Muscle layer of colon (tissue), 2 donors: ENCODE measurements around the gene TTLL11.
"Not testable (repeated sequence)": the region's sequence is repeated elsewhere in the genome, so short reads cannot be mapped to it uniquely, and the experiment has no call there.

Source experiments
- H3K27ac ChIP-seq: one replicate; pipeline ENCODE4 v1.7.0; 2013; ENCODE audit warnings: low read depth, mild to moderate bottlenecking, low read length, moderate library complexity
- H3K27me3 ChIP-seq, 2 donors: one replicate each; pipeline ENCODE4 v1.7.0; 2013; ENCODE audit warnings: low read length in 2 of 2, mild to moderate bottlenecking in 2 of 2; ENCODE audit not compliant: insufficient read depth in 2 of 2, control insufficient read depth in 1 of 2
- H3K36me3 ChIP-seq: one replicate; pipeline ENCODE4 v1.7.0; 2013; ENCODE audit warnings: mild to moderate bottlenecking, low read length; ENCODE audit not compliant: insufficient read depth
- H3K4me1 ChIP-seq: one replicate; pipeline ENCODE4 v1.7.0; 2013; ENCODE audit warnings: mild to moderate bottlenecking, low read length; ENCODE audit not compliant: insufficient read depth
- H3K4me3 ChIP-seq, 2 donors: one replicate each; pipeline ENCODE4 v1.7.0; 2013; ENCODE audit warnings: low read length in 2 of 2, low read depth in 1 of 2, mild to moderate bottlenecking in 1 of 2, moderate library complexity in 1 of 2
- H3K9ac ChIP-seq: one replicate; pipeline ENCODE4 v1.7.0; 2013; ENCODE audit warnings: low read length
- H3K9me3 ChIP-seq: one replicate; pipeline ENCODE4 v1.7.0; 2013; ENCODE audit warnings: mild to moderate bottlenecking, low read length
- donor health status: abdominal sarcoma.
- donor health status: Adenocarcinoma of cecum.

TTLL11 gene

DNA sequence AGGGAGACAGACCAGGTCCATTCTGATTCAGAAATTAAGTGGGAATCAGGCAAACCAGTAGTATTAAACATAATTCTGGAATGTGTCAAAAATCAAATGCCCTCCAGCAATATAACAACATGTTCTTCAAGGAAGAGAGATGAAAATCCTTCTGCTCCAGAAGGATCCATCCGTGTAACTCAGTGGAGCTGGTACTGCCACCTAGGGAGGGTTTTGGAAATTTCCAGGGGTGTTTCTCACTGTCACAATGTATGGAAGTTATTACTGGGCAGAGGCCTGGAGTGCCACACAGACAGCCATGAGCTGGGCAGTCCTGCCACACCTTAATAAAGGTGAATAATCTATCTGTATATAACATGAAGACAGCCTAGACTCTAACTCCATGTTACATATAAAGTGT lies 87.5 kb downstream of the TTLL11 start:
- H3K9ac ChIP-seq: no peak overlapping the region
- no peaks in the 10 kb centered on the region for H3K27me3 ChIP-seq
- H3K4me1 ChIP-seq: peaks cover 12% of the 10 kb centered on the region
- H3K9me3 ChIP-seq: no peaks in the 10 kb centered on the region
- H3K36me3 ChIP-seq: no peaks in the 10 kb centered on the region
- H3K27ac ChIP-seq: no peak overlapping the region
- H3K4me3 ChIP-seq: no peak overlapping the region

DNA sequence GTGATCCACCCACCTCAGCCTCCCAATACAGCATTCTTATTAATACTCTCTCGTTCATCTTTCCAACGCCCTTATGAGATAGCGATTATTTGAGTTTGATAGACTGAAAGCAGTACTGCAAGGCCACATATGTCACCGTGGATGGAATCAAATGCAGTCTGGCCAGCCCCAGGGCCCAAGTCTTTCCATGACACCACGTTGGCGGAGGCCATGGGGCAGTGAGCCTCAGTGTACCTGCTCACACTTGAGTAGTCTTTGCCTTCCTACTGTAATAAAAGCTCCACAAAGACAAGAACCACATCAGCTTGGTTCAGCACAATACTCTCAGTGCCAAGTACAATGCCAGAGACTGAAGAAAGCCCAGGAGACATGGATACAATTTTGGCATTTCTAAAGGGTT lies 88.5 kb downstream of the TTLL11 start:
- H3K27ac ChIP-seq: no peak overlapping the region
- no peaks in the 10 kb centered on the region for H3K27me3 ChIP-seq
- no peaks in the 10 kb centered on the region for H3K9me3 ChIP-seq
- H3K4me1 ChIP-seq: peaks cover 12% of the 10 kb centered on the region
- H3K36me3 ChIP-seq: no peaks in the 10 kb centered on the region
- no peak overlapping the region for H3K9ac ChIP-seq
- no peak overlapping the region for H3K4me3 ChIP-seq

DNA sequence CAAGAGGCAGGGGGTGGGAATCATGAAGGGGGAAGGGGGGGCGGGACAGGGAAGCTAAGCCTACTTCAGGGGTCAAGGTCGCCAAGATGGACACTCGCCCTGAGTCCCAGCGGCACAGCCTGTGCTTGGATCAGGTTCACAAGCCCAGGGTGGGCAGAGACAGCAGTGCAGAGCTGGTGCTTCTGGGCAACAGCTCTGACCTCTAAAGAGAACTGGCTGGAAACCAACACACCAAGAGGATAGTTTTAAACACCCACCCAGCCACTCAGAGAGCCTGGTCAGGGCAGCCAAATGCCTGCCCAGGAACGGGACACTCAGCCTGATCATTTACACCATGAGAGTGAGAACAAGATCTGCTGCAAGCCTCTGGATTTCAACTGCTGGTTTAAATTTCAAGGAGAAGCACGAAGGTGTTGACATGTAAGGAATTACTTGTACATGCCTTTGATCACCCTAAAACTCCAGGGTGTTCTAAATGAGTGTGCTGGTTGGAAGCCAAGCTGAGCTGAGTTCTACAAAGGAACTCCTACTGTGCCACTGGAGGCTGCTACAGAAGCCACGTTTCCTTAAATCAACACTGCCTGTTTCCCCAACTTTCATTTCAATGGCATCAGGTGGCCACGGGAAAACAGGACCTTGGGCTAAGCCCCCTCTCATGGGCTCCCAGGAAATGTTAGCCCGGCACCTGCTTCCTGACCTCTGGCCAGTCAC lies 91.5 kb downstream of the TTLL11 start:
- no peaks in the 10 kb centered on the region for H3K36me3 ChIP-seq
- peaks cover 24% of the 10 kb centered on the region for H3K4me1 ChIP-seq
- no peaks in the 10 kb centered on the region for H3K27me3 ChIP-seq
- H3K27ac ChIP-seq: no peak overlapping the region
- no peaks in the 10 kb centered on the region for H3K9me3 ChIP-seq
- no peak overlapping the region for H3K4me3 ChIP-seq
- H3K9ac ChIP-seq: no peak overlapping the region

DNA sequence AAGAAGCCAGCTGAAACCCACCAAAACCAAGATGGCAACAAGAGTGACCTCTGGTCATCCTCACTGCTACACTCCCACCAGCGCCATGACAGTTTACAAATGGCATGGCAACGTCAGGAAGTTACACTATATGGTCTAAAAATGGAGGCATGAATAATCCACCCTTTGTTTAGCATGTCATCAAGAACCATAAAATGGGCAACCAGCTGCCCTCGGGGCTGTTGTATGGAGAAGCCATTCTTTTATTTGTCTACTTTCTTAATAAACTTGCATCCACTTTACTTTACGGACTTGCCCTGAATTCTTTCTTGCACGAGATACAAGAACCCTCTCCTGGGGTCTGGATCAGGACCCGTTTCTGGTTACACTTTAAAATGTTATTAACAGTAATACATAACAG lies 92.6 kb downstream of the TTLL11 start:
- not testable (repeated sequence) for H3K4me3 ChIP-seq, H3K27me3 ChIP-seq, H3K9me3 ChIP-seq, H3K36me3 ChIP-seq, H3K9ac ChIP-seq, H3K27ac ChIP-seq
- peaks cover 24% of the 10 kb centered on the region for H3K4me1 ChIP-seq

DNA sequence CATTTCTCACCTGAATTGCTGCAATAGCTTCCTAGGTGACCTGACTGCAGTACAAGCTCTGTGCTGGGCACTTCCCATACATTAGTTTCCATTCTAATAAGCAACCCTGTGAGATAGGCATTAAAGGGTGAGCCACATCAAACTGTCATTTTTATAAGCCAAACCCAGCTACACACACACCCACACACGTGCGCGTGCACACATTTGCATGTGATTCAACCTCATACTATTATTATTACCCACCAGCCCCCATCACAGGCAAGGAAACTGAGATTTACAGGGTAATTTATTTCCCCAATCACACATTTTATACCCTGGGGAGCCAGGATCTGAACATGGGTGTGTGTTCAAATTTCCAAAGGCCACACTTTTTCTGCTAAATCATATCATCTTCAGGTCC lies 93.6 kb downstream of the TTLL11 start:
- Histone ChIP-seq H3K9ac (no peak overlapping the region), H3K27ac (no peak overlapping the region), H3K4me3 (no peak overlapping the region), H3K36me3 (no peaks in the 10 kb centered on the region), H3K27me3 (no peaks in the 10 kb centered on the region), H3K4me1 (peaks cover 24% of the 10 kb centered on the region), H3K9me3 (no peaks in the 10 kb centered on the region)

DNA sequence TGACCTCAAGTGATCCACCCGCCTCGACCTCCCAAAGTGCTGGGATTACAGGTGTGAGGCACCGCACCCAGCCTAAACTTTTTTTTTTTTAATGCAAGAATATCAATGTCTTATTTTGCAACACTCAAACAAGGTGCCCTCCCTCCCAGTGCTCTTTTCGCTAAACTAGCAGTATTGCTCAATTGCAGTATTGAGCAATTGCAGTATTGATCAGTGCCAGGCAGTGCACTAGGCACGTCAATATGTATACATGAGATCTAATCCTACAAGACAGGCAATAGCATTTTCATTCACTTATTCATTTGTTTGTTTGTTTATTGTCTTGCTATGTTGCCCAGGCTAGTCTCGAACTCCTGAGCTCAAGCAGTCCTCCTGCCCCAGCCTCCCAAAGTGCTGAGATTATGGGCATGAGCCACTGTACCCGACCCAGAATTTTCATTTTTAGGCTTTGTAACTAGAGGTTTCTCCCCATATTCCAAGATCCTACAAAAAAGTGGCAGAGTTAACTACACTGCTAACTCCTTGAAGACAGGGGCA lies 94.5 kb downstream of the TTLL11 start:
- Histone ChIP-seq H3K27me3 (no peaks in the 10 kb centered on the region), H3K9me3 (no peaks in the 10 kb centered on the region), H3K4me1 (peaks cover 24% of the 10 kb centered on the region), H3K4me3 (no peak overlapping the region), H3K36me3 (no peaks in the 10 kb centered on the region), H3K9ac (no peak overlapping the region), H3K27ac (no peak overlapping the region)

DNA sequence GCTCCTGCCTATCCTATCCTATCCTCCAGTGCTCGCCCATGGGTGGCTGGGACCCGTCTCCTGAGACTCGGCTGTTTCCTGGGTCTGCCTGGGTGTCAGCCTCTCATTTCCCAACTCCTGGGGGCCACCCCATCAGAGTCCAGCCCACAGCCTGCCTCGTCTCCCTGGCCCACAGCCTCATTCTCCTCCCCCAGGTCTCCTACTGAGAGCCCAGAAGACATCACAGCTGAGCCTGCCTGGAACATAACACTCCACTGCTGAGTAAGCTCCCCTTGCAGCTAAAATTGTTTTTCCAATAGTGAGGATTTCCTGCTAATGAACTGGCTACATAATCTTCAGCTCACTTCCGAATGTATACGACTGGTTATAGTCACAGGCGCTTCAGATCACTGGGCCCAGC lies 95.3 kb downstream of the TTLL11 start:
- Histone ChIP-seq H3K4me1 (peaks cover 24% of the 10 kb centered on the region), H3K9ac (no peak overlapping the region), H3K27me3 (no peaks in the 10 kb centered on the region), H3K4me3 (no peak overlapping the region), H3K36me3 (peaks cover 4% of the 10 kb centered on the region), H3K9me3 (no peaks in the 10 kb centered on the region), H3K27ac (no peak overlapping the region)

DNA sequence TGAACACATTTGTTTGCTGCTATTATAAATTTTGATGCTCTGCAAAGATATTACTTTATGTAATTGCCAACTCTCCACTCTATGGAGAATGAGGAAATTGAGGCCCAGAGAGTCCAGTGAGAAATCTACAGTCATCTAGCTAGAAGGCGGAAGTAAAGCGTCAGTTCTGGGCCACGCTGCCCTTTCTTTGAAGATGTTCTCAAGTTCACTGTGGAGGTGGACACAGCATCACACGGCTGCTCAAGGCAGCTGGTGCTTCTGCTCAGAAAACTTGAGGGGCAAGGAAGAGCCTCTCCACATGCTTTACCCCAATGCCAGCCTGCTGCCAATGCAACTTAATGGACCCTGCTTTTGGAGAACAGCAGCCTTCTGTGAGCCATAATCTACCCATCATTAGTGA lies 96.3 kb downstream of the TTLL11 start:
- no peak overlapping the region for H3K27ac ChIP-seq

DNA sequence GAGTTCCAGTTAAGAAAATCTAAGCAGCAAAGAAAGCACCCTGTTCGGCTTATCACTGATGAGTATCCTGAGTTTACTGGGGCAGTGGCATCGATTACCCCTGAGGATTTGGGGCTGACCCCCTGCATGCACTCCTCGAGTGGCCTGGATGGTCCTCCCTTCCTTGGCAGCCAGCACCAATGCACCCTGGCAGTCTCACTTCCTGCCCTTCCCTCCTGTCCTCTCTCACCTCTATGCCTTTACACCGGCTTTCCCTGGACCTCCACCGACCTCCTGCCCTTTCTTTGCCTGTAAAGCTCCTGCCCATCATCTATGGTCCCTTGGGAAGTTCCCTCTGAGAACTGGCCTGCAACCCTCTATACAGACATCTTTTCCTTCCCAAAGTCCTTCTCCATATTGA lies 97.1 kb downstream of the TTLL11 start:
- H3K4me3 ChIP-seq: no peak overlapping the region
- H3K27me3 ChIP-seq: no peaks in the 10 kb centered on the region
- H3K9me3 ChIP-seq: no peaks in the 10 kb centered on the region
- no peak overlapping the region for H3K9ac ChIP-seq
- peaks cover 13% of the 10 kb centered on the region for H3K4me1 ChIP-seq
- no peak overlapping the region for H3K27ac ChIP-seq
- peaks cover 4% of the 10 kb centered on the region for H3K36me3 ChIP-seq

More for the DNA sequence above, 96.3 kb downstream of the TTLL11 start:
- Histone ChIP-seq H3K4me3 (no peak overlapping the region), H3K4me1 (peaks cover 17% of the 10 kb centered on the region), H3K36me3 (peaks cover 4% of the 10 kb centered on the region), H3K9ac (no peak overlapping the region), H3K27me3 (no peaks in the 10 kb centered on the region), H3K9me3 (no peaks in the 10 kb centered on the region)

DNA sequence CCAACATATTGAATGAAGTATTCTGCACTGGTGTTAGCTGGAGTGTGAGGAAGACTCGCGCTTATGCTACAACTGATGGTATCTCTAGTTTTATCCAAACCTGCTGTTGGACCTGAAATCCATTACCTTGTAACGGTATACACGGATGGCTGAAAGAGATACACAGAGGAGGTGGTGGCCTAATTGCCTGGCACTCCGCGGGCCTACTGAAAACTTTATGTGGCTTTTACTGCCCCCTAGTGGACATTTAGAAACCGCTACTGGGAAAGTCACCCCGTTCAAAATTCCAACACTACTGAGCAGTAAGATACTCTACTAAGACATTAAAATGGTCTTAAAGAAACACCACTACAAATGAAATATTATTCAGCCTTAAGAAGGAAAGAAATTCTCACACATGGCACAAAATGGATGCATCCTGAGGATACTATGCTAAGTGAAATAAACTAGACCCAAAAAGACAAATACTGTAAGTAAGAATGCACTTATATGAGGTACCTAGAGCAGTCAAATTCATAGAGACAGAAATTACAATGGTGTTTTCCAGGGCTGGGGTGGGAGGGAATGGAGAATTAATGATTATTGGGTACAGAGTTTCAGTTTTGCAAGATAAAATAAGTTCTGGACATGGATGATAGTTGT lies 100.4 kb downstream of the TTLL11 start:
- Histone ChIP-seq H3K4me1 (peaks cover 8% of the 10 kb centered on the region), H3K36me3 (peaks cover 13% of the 10 kb centered on the region), H3K27me3 (no peaks in the 10 kb centered on the region), H3K9me3 (no peaks in the 10 kb centered on the region), H3K27ac (no peak overlapping the region), H3K4me3 (no peak overlapping the region), H3K9ac (no peak overlapping the region)

DNA sequence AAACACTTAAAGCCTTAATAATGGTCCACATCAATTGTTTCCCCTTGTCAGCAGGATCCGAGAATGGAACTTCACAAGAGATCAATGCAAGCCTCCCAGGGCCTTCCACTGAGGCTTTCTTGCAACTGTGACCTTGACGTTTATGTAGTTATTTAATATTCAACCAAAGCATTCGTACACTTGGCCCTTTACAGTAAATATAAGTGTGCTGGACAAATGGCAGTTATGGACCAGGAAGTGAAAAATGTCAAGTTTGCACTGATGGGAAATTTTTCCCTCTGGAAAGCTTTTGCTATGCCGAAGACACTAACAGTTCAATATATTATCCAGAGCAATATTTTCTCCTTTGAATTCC lies 101.8 kb downstream of the TTLL11 start:
- Histone ChIP-seq H3K27ac (no peak overlapping the region), H3K9me3 (no peaks in the 10 kb centered on the region), H3K9ac (no peak overlapping the region), H3K4me1 (no peaks in the 10 kb centered on the region), H3K36me3 (peaks cover 13% of the 10 kb centered on the region), H3K27me3 (no peaks in the 10 kb centered on the region), H3K4me3 (no peak overlapping the region)
